ENCODE measurements around the gene CYP2A13.

GRCh38 chr19:41050426-41050825 is 37.8 kb upstream of the CYP2A13 start:
- TF ChIP-seq POLR2A (IDR thresholded peaks at IDR 0.05; ENCODE audit: low read depth, low read length) (no peak), TAF1 (IDR thresholded peaks at IDR 0.05; ENCODE audit: borderline replicate concordance, low read depth, low read length) (no peak)

Data from GM12892 (cell line).